Neural crest cell (in vitro differentiated cells): ENCODE results near the gene LINS1. TPM values are rescaled to one million over a fixed set of nuclear protein-coding genes. Genes with fewer than 3 reads are reported as not detected.

Experiments
- DNase-seq: peaks from one replicate; pipeline ENCODE4 v3.0.0; 2021; ENCODE audit warnings: low read depth, mixed read lengths, low spot score
- H3K27ac Mint-ChIP-seq: one replicate; pipeline ENCODE4 v1.8.0; 2021; ENCODE audit warnings: mild to moderate bottlenecking, mixed read lengths; ENCODE audit not compliant: unreplicated experiment
- H3K27me3 Mint-ChIP-seq: 2 replicates; pipeline ENCODE4 v1.8.0; 2021; ENCODE audit warnings: low read depth, mild to moderate bottlenecking, mixed read lengths
- H3K36me3 Mint-ChIP-seq: 2 replicates; pipeline ENCODE4 v1.8.0; 2021; ENCODE audit warnings: low read depth, mild to moderate bottlenecking, mixed read lengths
- H3K4me1 Mint-ChIP-seq: 2 replicates; pipeline ENCODE4 v1.8.0; 2021; ENCODE audit warnings: mixed read lengths
- H3K4me3 Mint-ChIP-seq: one replicate; pipeline ENCODE4 v1.8.0; 2021; ENCODE audit warnings: mild to moderate bottlenecking, mixed read lengths
- H3K9me3 Mint-ChIP-seq: 2 replicates; pipeline ENCODE4 v1.8.0; 2021; ENCODE audit warnings: mixed read lengths
- CTCF ChIP-seq: fragments of 200-600 bp; sonication (generic); conservative IDR thresholded peaks from 2 replicates; pipeline ENCODE4 v1.5.0; 2021; ENCODE audit warnings: antibody characterized with exemption, mild to moderate bottlenecking
- total RNA-seq: library from RNA; stranded (reverse); gene quantifications from 2 replicates; pipeline ENCODE4 v1.2.1, GENCODE V29; 2021

LINS1 gene
- total RNA-seq, 1 donor from 2014 or later = 18.2 TPM

- Mint-ChIP-seq H3K27me3 (no peaks in the 10 kb centered on the region), H3K36me3 (no peaks in the 10 kb centered on the region), H3K27ac (no peak overlapping the region), H3K4me1 (peaks cover 23% of the 10 kb centered on the region), H3K4me3 (no peak overlapping the region), H3K9me3 (no peaks in the 10 kb centered on the region)
- DNase-seq = no peak
- TF ChIP-seq CTCF = no peak
These were observed 344 bp downstream of the LINS1 start for GRCh38 chr15:100601617-100602063.

GRCh38 chr15:100601163-100601562 lies 821 bp downstream of the LINS1 start:
- Mint-ChIP-seq H3K36me3 (no peaks in the 10 kb centered on the region), H3K4me3 (no peak overlapping the region), H3K4me1 (peaks cover 22% of the 10 kb centered on the region), H3K27ac (no peak overlapping the region), H3K9me3 (no peaks in the 10 kb centered on the region), H3K27me3 (no peaks in the 10 kb centered on the region)
- no peak for TF ChIP-seq CTCF
- DNase-seq = no peak

- no peak for DNase-seq
- no peak for TF ChIP-seq CTCF
- Mint-ChIP-seq H3K4me1 (peaks cover 9% of the 10 kb centered on the region), H3K36me3 (peaks cover under 1% of the 10 kb centered on the region), H3K9me3 (no peaks in the 10 kb centered on the region), H3K27me3 (no peaks in the 10 kb centered on the region), H3K27ac (no peak overlapping the region), H3K4me3 (no peak overlapping the region)
These were observed 3.3 kb downstream of the LINS1 start for GRCh38 chr15:100598655-100599054.

GRCh38 chr15:100597862-100598261 lies 4.1 kb downstream of the LINS1 start:
- Mint-ChIP-seq H3K4me3 (peak overlapping the region; percentile 28), H3K4me1 (peaks cover under 1% of the 10 kb centered on the region), H3K36me3 (peaks cover 4% of the 10 kb centered on the region), H3K27ac (no peak overlapping the region), H3K9me3 (peaks cover 2% of the 10 kb centered on the region), H3K27me3 (no peaks in the 10 kb centered on the region)
- no peak for DNase-seq
- no peak for TF ChIP-seq CTCF

GRCh38 chr15:100596792-100597191 lies 5.2 kb downstream of the LINS1 start:
- Mint-ChIP-seq H3K4me3 (no peak overlapping the region), H3K36me3 (peaks cover 11% of the 10 kb centered on the region), H3K4me1 (no peaks in the 10 kb centered on the region), H3K9me3 (peaks cover 6% of the 10 kb centered on the region), H3K27ac (no peak overlapping the region), H3K27me3 (no peaks in the 10 kb centered on the region)
- no peak for DNase-seq
- no peak for TF ChIP-seq CTCF

- no peak for TF ChIP-seq CTCF
- Mint-ChIP-seq H3K4me1 (no peaks in the 10 kb centered on the region), H3K4me3 (no peak overlapping the region), H3K27ac (no peak overlapping the region), H3K27me3 (no peaks in the 10 kb centered on the region), H3K9me3 (peaks cover 9% of the 10 kb centered on the region), H3K36me3 (peaks cover 15% of the 10 kb centered on the region)
- no peak for DNase-seq
These were observed 6.0 kb downstream of the LINS1 start for GRCh38 chr15:100595964-100596363.
